Activated CD4-positive, alpha-beta memory T cell treated with anti-CD3 and anti-CD28 coated beads, Interleukin-2, amount 10 ng/mL, durations not matched to agents 7 days and 5 days (primary cell): ENCODE results near the gene ADORA1. TPM values are rescaled to one million over a fixed set of nuclear protein-coding genes. Genes with fewer than 3 reads are reported as not detected.

ENCODE experiments used
- CTCF ChIA-PET: fragments of 350-600 bp; sonication (Branson Sonifier 250); formaldehyde crosslinking; loops from one replicate; lab custom pipeline; 2021; ENCODE audit warnings: antibody characterized with exemption, inconsistent platforms; lab: Charles Lee
- POLR2A ChIA-PET: fragments of 350-600 bp; sonication (Branson Sonifier 250); formaldehyde crosslinking; loops from one replicate; lab custom pipeline; 2021; ENCODE audit warnings: antibody characterized with exemption; lab: Charles Lee
- DNase-seq: peaks from one replicate; pipeline ENCODE4 v3.0.0-alpha.2; 2020
- H3K27ac Mint-ChIP-seq: one replicate; pipeline ENCODE4 v1.8.0; 2021; ENCODE audit warnings: mild to moderate bottlenecking, mixed read lengths
- H3K27me3 Mint-ChIP-seq: one replicate; pipeline ENCODE4 v1.8.0; 2021; ENCODE audit warnings: mixed read lengths
- H3K36me3 Mint-ChIP-seq: one replicate; pipeline ENCODE4 v1.8.0; 2021; ENCODE audit warnings: low read depth, mixed read lengths
- H3K4me1 Mint-ChIP-seq: one replicate; pipeline ENCODE4 v1.8.0; 2021; ENCODE audit warnings: mixed read lengths
- H3K4me3 Mint-ChIP-seq: one replicate; pipeline ENCODE4 v1.8.0; 2021; ENCODE audit warnings: mild to moderate bottlenecking, mixed read lengths
- H3K9me3 Mint-ChIP-seq: one replicate; pipeline ENCODE4 v1.8.0; 2021; ENCODE audit warnings: mixed read lengths
- total RNA-seq, 2 experiments: library from RNA; stranded (reverse); gene quantifications; one replicate each; pipeline ENCODE4 v1.2.3, GENCODE V29; 2021

Gene ADORA1
- total RNA-seq, 2 experiments from 2014 or later, result 0.40 TPM; not detected in 1

- CTCF ChIA-PET, result interaction anchor here (0.7 to 1.2 kb wide), 2 partner anchors 14 to 59 kb away, joined by 3 read pairs; no protein-coding TSS in a partner anchor
- H3K4me3 Mint-ChIP-seq, result no peak overlapping the region
These were observed 28.5 kb upstream of the ADORA1 start for GRCh38 chr1:203098914-203099520.

GRCh38 chr1:203099805-203100515 lies 27.6 kb upstream of the ADORA1 start:
- CTCF ChIA-PET, result no interaction called here
- H3K27me3 Mint-ChIP-seq, result peaks cover 20% of the 10 kb centered on the region
- POLR2A ChIA-PET, result interaction anchor here (0.6 kb wide), 1 partner anchor 786 kb away, joined by 3 read pairs; no protein-coding TSS in a partner anchor

More at GRCh38 chr1:203098914-203099520, 28.5 kb upstream of the ADORA1 start:
- no peak for DNase-seq
- Mint-ChIP-seq H3K36me3 (peaks cover 6% of the 10 kb centered on the region), H3K4me1 (no peaks in the 10 kb centered on the region), H3K27me3 (peaks cover 27% of the 10 kb centered on the region), H3K27ac (no peak overlapping the region), H3K9me3 (peaks cover 10% of the 10 kb centered on the region)
- POLR2A ChIA-PET, result no interaction called here

GRCh38 chr1:203100516-203100869 lies 27.0 kb upstream of the ADORA1 start:
- no peaks in the 10 kb centered on the region for H3K36me3 Mint-ChIP-seq
- ChIA-PET CTCF (no interaction called here), POLR2A (interaction anchor here (0.6 kb wide), 1 partner anchor 785 kb away, joined by 3 read pairs; no protein-coding TSS in a partner anchor)
- no peaks in the 10 kb centered on the region for H3K4me1 Mint-ChIP-seq
- no peaks in the 10 kb centered on the region for H3K9me3 Mint-ChIP-seq
- peaks cover 20% of the 10 kb centered on the region for H3K27me3 Mint-ChIP-seq
- no peak overlapping the region for H3K27ac Mint-ChIP-seq
- no peak overlapping the region for H3K4me3 Mint-ChIP-seq
- DNase-seq, result no peak

More at GRCh38 chr1:203099805-203100515, 27.6 kb upstream of the ADORA1 start:
- Mint-ChIP-seq H3K27ac (no peak overlapping the region), H3K4me3 (no peak overlapping the region), H3K9me3 (peaks cover 3% of the 10 kb centered on the region), H3K36me3 (peaks cover 4% of the 10 kb centered on the region), H3K4me1 (no peaks in the 10 kb centered on the region)
- no peak for DNase-seq

GRCh38 chr1:203101813-203102634 lies 25.5 kb upstream of the ADORA1 start:
- Mint-ChIP-seq H3K9me3 (no peaks in the 10 kb centered on the region), H3K27me3 (peaks cover 18% of the 10 kb centered on the region), H3K36me3 (no peaks in the 10 kb centered on the region), H3K4me3 (no peak overlapping the region), H3K4me1 (no peaks in the 10 kb centered on the region), H3K27ac (no peak overlapping the region)
- POLR2A ChIA-PET, result interaction anchor here (0.8 kb wide), 1 partner anchor 355 kb away, joined by 3 read pairs; no protein-coding TSS in a partner anchor
- CTCF ChIA-PET, result no interaction called here
- no peak for DNase-seq

- ChIA-PET CTCF (no interaction called here), POLR2A (no interaction called here)
- Mint-ChIP-seq H3K9me3 (no peaks in the 10 kb centered on the region), H3K4me3 (no peak overlapping the region), H3K27ac (no peak overlapping the region), H3K4me1 (no peaks in the 10 kb centered on the region), H3K36me3 (no peaks in the 10 kb centered on the region), H3K27me3 (peaks cover 25% of the 10 kb centered on the region)
- no peak for DNase-seq
These were observed 24.3 kb upstream of the ADORA1 start for GRCh38 chr1:203103216-203103615.

- peaks cover 31% of the 10 kb centered on the region for H3K27me3 Mint-ChIP-seq
- no peak overlapping the region for H3K4me3 Mint-ChIP-seq
- no peak for DNase-seq
- H3K4me1 Mint-ChIP-seq, result no peaks in the 10 kb centered on the region
- no peak overlapping the region for H3K27ac Mint-ChIP-seq
- ChIA-PET CTCF (no interaction called here), POLR2A (no interaction called here)
- no peaks in the 10 kb centered on the region for H3K9me3 Mint-ChIP-seq
- no peaks in the 10 kb centered on the region for H3K36me3 Mint-ChIP-seq
These were observed 23.6 kb upstream of the ADORA1 start for GRCh38 chr1:203103829-203104495.

- POLR2A ChIA-PET, result no interaction called here
These were observed 22.6 kb upstream of the ADORA1 start for GRCh38 chr1:203104789-203105390.

GRCh38 chr1:203112475-203112874 lies 15.1 kb upstream of the ADORA1 start:
- Mint-ChIP-seq H3K27ac (no peak overlapping the region), H3K27me3 (peaks cover 49% of the 10 kb centered on the region), H3K4me1 (no peaks in the 10 kb centered on the region), H3K36me3 (no peaks in the 10 kb centered on the region), H3K4me3 (no peak overlapping the region), H3K9me3 (no peaks in the 10 kb centered on the region)
- ChIA-PET POLR2A (no interaction called here), CTCF (interaction anchor here (1.3 kb wide), 1 partner anchor 9 kb away, joined by 3 read pairs; no protein-coding TSS in a partner anchor)
- DNase-seq, result no peak

More at GRCh38 chr1:203104789-203105390, 22.6 kb upstream of the ADORA1 start:
- Mint-ChIP-seq H3K27ac (no peak overlapping the region), H3K27me3 (peaks cover 39% of the 10 kb centered on the region), H3K4me1 (no peaks in the 10 kb centered on the region), H3K9me3 (no peaks in the 10 kb centered on the region), H3K4me3 (no peak overlapping the region), H3K36me3 (no peaks in the 10 kb centered on the region)
- DNase-seq, result no peak
- CTCF ChIA-PET, result no interaction called here

- ChIA-PET POLR2A (no interaction called here), CTCF (interaction anchor here (1.3 kb wide), 1 partner anchor 8 kb away, joined by 3 read pairs; no protein-coding TSS in a partner anchor)
These were observed 14.2 kb upstream of the ADORA1 start for GRCh38 chr1:203113308-203113707.

GRCh38 chr1:203114202-203114601 lies 13.3 kb upstream of the ADORA1 start:
- H3K27me3 Mint-ChIP-seq, result peaks cover 47% of the 10 kb centered on the region
- no peaks in the 10 kb centered on the region for H3K36me3 Mint-ChIP-seq
- CTCF ChIA-PET, result no interaction called here
- no peak overlapping the region for H3K4me3 Mint-ChIP-seq
- H3K4me1 Mint-ChIP-seq, result no peaks in the 10 kb centered on the region
- no peak for DNase-seq
- no peak overlapping the region for H3K27ac Mint-ChIP-seq
- H3K9me3 Mint-ChIP-seq, result no peaks in the 10 kb centered on the region
- POLR2A ChIA-PET, result no interaction called here

More at GRCh38 chr1:203113308-203113707, 14.2 kb upstream of the ADORA1 start:
- no peak overlapping the region for H3K4me3 Mint-ChIP-seq
- no peak for DNase-seq
- H3K27me3 Mint-ChIP-seq, result peaks cover 49% of the 10 kb centered on the region
- H3K27ac Mint-ChIP-seq, result no peak overlapping the region
- no peaks in the 10 kb centered on the region for H3K4me1 Mint-ChIP-seq
- no peaks in the 10 kb centered on the region for H3K9me3 Mint-ChIP-seq
- H3K36me3 Mint-ChIP-seq, result no peaks in the 10 kb centered on the region

- Mint-ChIP-seq H3K27me3 (peaks cover 45% of the 10 kb centered on the region), H3K4me3 (no peak overlapping the region), H3K27ac (no peak overlapping the region), H3K36me3 (no peaks in the 10 kb centered on the region), H3K9me3 (no peaks in the 10 kb centered on the region), H3K4me1 (peaks cover 4% of the 10 kb centered on the region)
- ChIA-PET POLR2A (no interaction called here), CTCF (interaction anchor here (1.4 kb wide), 1 partner anchor 50 kb away, joined by 4 read pairs; no protein-coding TSS in a partner anchor)
- no peak for DNase-seq
These were observed 11.3 kb upstream of the ADORA1 start for GRCh38 chr1:203116091-203116820.
